ENCODE data around the gene TFIP11.

TFIP11 gene

GRCh38 chr22:26512149-26512793 is at the start of gene TFIP11:
TSS of gene TFIP11 (minus strand) at chr22:26512473. CDS start at chr22:26510272, 2,201 bp downstream.
- Histone ChIP-seq H3K4me3 (replicated peaks; ENCODE audit: low read depth, low read length) (peak within 1 kb of the TSS; percentile 100), H3K27me3 (replicated peaks; ENCODE audit: control insufficient read depth, insufficient read depth, low read length) (no peaks in the 10 kb centered on the region), H3K36me3 (ENCODE audit: control insufficient read depth, insufficient read depth, low read length) (peaks cover 10% of the 10 kb centered on the region)
- no peak for TF ChIP-seq CTCF (IDR thresholded peaks at IDR 0.05; ENCODE audit: insufficient read depth, low read length, poor library complexity, severe bottlenecking)
- peak; percentile 88 for DNase-seq (ENCODE audit: extremely low read depth, insufficient read length)

GRCh38 chr22:26561756-26562417 is 49.6 kb upstream of the TFIP11 start:
- DNase-seq (ENCODE audit: extremely low read depth, insufficient read length) = no peak
- Histone ChIP-seq H3K4me3 (replicated peaks; ENCODE audit: low read depth, low read length) (no peak overlapping the region), H3K27me3 (replicated peaks; ENCODE audit: control insufficient read depth, insufficient read depth, low read length) (no peaks in the 10 kb centered on the region), H3K36me3 (ENCODE audit: control insufficient read depth, insufficient read depth, low read length) (peaks cover 2% of the 10 kb centered on the region; the same call in 1 of the 2 replicates)
- no peak for TF ChIP-seq CTCF (IDR thresholded peaks at IDR 0.05; ENCODE audit: insufficient read depth, low read length, poor library complexity, severe bottlenecking)

GRCh38 chr22:26559961-26560575 is 47.8 kb upstream of the TFIP11 start:
- Histone ChIP-seq H3K36me3 (ENCODE audit: control insufficient read depth, insufficient read depth, low read length) (peaks cover 2% of the 10 kb centered on the region; the same call in 1 of the 2 replicates), H3K27me3 (replicated peaks; ENCODE audit: control insufficient read depth, insufficient read depth, low read length) (no peaks in the 10 kb centered on the region), H3K4me3 (replicated peaks; ENCODE audit: low read depth, low read length) (no peak overlapping the region)
- no peak for DNase-seq (ENCODE audit: extremely low read depth, insufficient read length)
- no peak for TF ChIP-seq CTCF (IDR thresholded peaks at IDR 0.05; ENCODE audit: insufficient read depth, low read length, poor library complexity, severe bottlenecking)

- Histone ChIP-seq H3K4me3 (replicated peaks; ENCODE audit: low read depth, low read length) (no peak overlapping the region), H3K36me3 (ENCODE audit: control insufficient read depth, insufficient read depth, low read length) (no peaks in the 10 kb centered on the region; the same call in 1 of the 2 replicates), H3K27me3 (replicated peaks; ENCODE audit: control insufficient read depth, insufficient read depth, low read length) (no peaks in the 10 kb centered on the region)
- DNase-seq (ENCODE audit: extremely low read depth, insufficient read length) = no peak
- TF ChIP-seq CTCF (IDR thresholded peaks at IDR 0.05; ENCODE audit: insufficient read depth, low read length, poor library complexity, severe bottlenecking) = no peak
Measured at GRCh38 chr22:26558248-26558895, 46.1 kb upstream of the TFIP11 start.

- no peaks in the 10 kb centered on the region for H3K27me3 ChIP-seq (replicated peaks; ENCODE audit: control insufficient read depth, insufficient read depth, low read length)
- no peaks in the 10 kb centered on the region; the same call in 1 of the 2 replicates for H3K36me3 ChIP-seq (ENCODE audit: control insufficient read depth, insufficient read depth, low read length)
- no peak overlapping the region for H3K4me3 ChIP-seq (replicated peaks; ENCODE audit: low read depth, low read length)
- no peak for TF ChIP-seq CTCF (IDR thresholded peaks at IDR 0.05; ENCODE audit: insufficient read depth, low read length, poor library complexity, severe bottlenecking)
- no peak for DNase-seq (ENCODE audit: extremely low read depth, insufficient read length)
Measured at GRCh38 chr22:26556904-26557303, 44.6 kb upstream of the TFIP11 start.
